Measurements from ENCODE around the gene CSMD2. TPM values are rescaled to one million over a fixed set of nuclear protein-coding genes. Genes with fewer than 3 reads are reported as not detected.

Gene CSMD2
- total RNA-seq, 2 experiments from 2014 or later: not detected

- H3K27ac Mint-ChIP-seq: no peak overlapping the region
- CTCF ChIA-PET: interaction anchor here (1.5 kb wide), 1 partner anchor 37 kb away, joined by 5 read pairs; no protein-coding TSS in a partner anchor
- no peaks in the 10 kb centered on the region for H3K36me3 Mint-ChIP-seq
- no peak for DNase-seq
- H3K9me3 Mint-ChIP-seq: peaks cover 2% of the 10 kb centered on the region
- no peaks in the 10 kb centered on the region for H3K4me1 Mint-ChIP-seq (ENCODE audit: low read depth)
- intact Hi-C loops (cut with micrococcal nuclease): no loop called here
- POLR2A ChIA-PET: no interaction called here
- H3K27me3 Mint-ChIP-seq: peaks cover 7% of the 10 kb centered on the region
- H3K4me3 Mint-ChIP-seq: no peak overlapping the region
These were observed 494.5 kb downstream of the CSMD2 start for GRCh38 chr1:33670567-33670966.

- no peak overlapping the region for H3K27ac Mint-ChIP-seq
- no peaks in the 10 kb centered on the region for H3K36me3 Mint-ChIP-seq
- POLR2A ChIA-PET: no interaction called here
- no peaks in the 10 kb centered on the region for H3K4me1 Mint-ChIP-seq (ENCODE audit: low read depth)
- H3K27me3 Mint-ChIP-seq: peaks cover 9% of the 10 kb centered on the region
- CTCF ChIA-PET: no interaction called here
- no peak overlapping the region for H3K4me3 Mint-ChIP-seq
- intact Hi-C loops (cut with micrococcal nuclease): no loop called here
- H3K9me3 Mint-ChIP-seq: peaks cover 2% of the 10 kb centered on the region
- DNase-seq: no peak
These were observed 496.3 kb downstream of the CSMD2 start for GRCh38 chr1:33668695-33669094.

GRCh38 chr1:33667386-33668282, 497.4 kb downstream of the CSMD2 start:
- ChIA-PET POLR2A (no interaction called here), CTCF (no interaction called here)
- no peak for DNase-seq
- intact Hi-C loops (cut with micrococcal nuclease): no loop called here
- no peaks in the 10 kb centered on the region for H3K9me3 Mint-ChIP-seq
- no peaks in the 10 kb centered on the region for H3K36me3 Mint-ChIP-seq
- H3K4me1 Mint-ChIP-seq (ENCODE audit: low read depth): no peaks in the 10 kb centered on the region
- peaks cover 6% of the 10 kb centered on the region for H3K27me3 Mint-ChIP-seq
- no peak overlapping the region for H3K27ac Mint-ChIP-seq
- H3K4me3 Mint-ChIP-seq: no peak overlapping the region

GRCh38 chr1:33666616-33667015, 498.4 kb downstream of the CSMD2 start:
- Mint-ChIP-seq H3K4me3 (no peak overlapping the region), H3K27ac (no peak overlapping the region), H3K36me3 (no peaks in the 10 kb centered on the region), H3K9me3 (no peaks in the 10 kb centered on the region), H3K4me1 (ENCODE audit: low read depth) (no peaks in the 10 kb centered on the region), H3K27me3 (peaks cover 7% of the 10 kb centered on the region)
- ChIA-PET CTCF (no interaction called here), POLR2A (no interaction called here)
- intact Hi-C loops (cut with micrococcal nuclease): no loop called here
- no peak for DNase-seq

GRCh38 chr1:33661811-33662454, 503.1 kb downstream of the CSMD2 start:
- Mint-ChIP-seq H3K27ac (no peak overlapping the region), H3K4me1 (ENCODE audit: low read depth) (no peaks in the 10 kb centered on the region), H3K9me3 (no peaks in the 10 kb centered on the region), H3K36me3 (no peaks in the 10 kb centered on the region), H3K27me3 (peaks cover 6% of the 10 kb centered on the region), H3K4me3 (no peak overlapping the region)
- CTCF ChIA-PET: interaction anchor here (4.7 kb wide), 1 partner anchor 28 kb away, joined by 18 read pairs; no protein-coding TSS in a partner anchor
- POLR2A ChIA-PET: no interaction called here
- intact Hi-C loops (cut with micrococcal nuclease): no loop called here
- no peak for DNase-seq

GRCh38 chr1:33660956-33661355, 504.1 kb downstream of the CSMD2 start:
- H3K9me3 Mint-ChIP-seq: no peaks in the 10 kb centered on the region
- DNase-seq: no peak
- CTCF ChIA-PET: interaction anchor here (4.7 kb wide), 1 partner anchor 28 kb away, joined by 18 read pairs; no protein-coding TSS in a partner anchor
- H3K36me3 Mint-ChIP-seq: no peaks in the 10 kb centered on the region
- no peak overlapping the region for H3K4me3 Mint-ChIP-seq
- H3K4me1 Mint-ChIP-seq (ENCODE audit: low read depth): no peaks in the 10 kb centered on the region
- intact Hi-C loops (cut with micrococcal nuclease): no loop called here
- no peak overlapping the region for H3K27ac Mint-ChIP-seq
- POLR2A ChIA-PET: no interaction called here
- H3K27me3 Mint-ChIP-seq: peaks cover 3% of the 10 kb centered on the region

- Mint-ChIP-seq H3K27me3 (peaks cover 3% of the 10 kb centered on the region), H3K9me3 (no peaks in the 10 kb centered on the region), H3K4me1 (ENCODE audit: low read depth) (no peaks in the 10 kb centered on the region), H3K4me3 (no peak overlapping the region), H3K27ac (no peak overlapping the region), H3K36me3 (no peaks in the 10 kb centered on the region)
- intact Hi-C loops (cut with micrococcal nuclease): no loop called here
- CTCF ChIA-PET: interaction anchor here (4.7 kb wide), 1 partner anchor 27 kb away, joined by 18 read pairs; no protein-coding TSS in a partner anchor
- POLR2A ChIA-PET: no interaction called here
- no peak for DNase-seq
These were observed 504.8 kb downstream of the CSMD2 start for GRCh38 chr1:33660244-33660643.

- intact Hi-C loops (cut with micrococcal nuclease): no loop called here
- Mint-ChIP-seq H3K36me3 (no peaks in the 10 kb centered on the region), H3K9me3 (no peaks in the 10 kb centered on the region), H3K4me1 (ENCODE audit: low read depth) (no peaks in the 10 kb centered on the region), H3K27ac (no peak overlapping the region), H3K4me3 (no peak overlapping the region), H3K27me3 (peaks cover 3% of the 10 kb centered on the region)
- ChIA-PET CTCF (interaction anchor here (4.7 kb wide), 1 partner anchor 26 kb away, joined by 18 read pairs; no protein-coding TSS in a partner anchor), POLR2A (no interaction called here)
- no peak for DNase-seq
These were observed 505.4 kb downstream of the CSMD2 start for GRCh38 chr1:33659641-33660040.

- POLR2A ChIA-PET: no interaction called here
- no peak overlapping the region for H3K27ac Mint-ChIP-seq
- intact Hi-C loops (cut with micrococcal nuclease): no loop called here
- no peaks in the 10 kb centered on the region for H3K36me3 Mint-ChIP-seq
- no peaks in the 10 kb centered on the region for H3K4me1 Mint-ChIP-seq (ENCODE audit: low read depth)
- H3K27me3 Mint-ChIP-seq: peaks cover 3% of the 10 kb centered on the region
- CTCF ChIA-PET: interaction anchor here (0.9 to 4.7 kb wide), 2 partner anchors 9 to 24 kb away, joined by 3 to 18 read pairs; no protein-coding TSS in a partner anchor
- DNase-seq: no peak
- H3K4me3 Mint-ChIP-seq: no peak overlapping the region
- H3K9me3 Mint-ChIP-seq: no peaks in the 10 kb centered on the region
These were observed 507.2 kb downstream of the CSMD2 start for GRCh38 chr1:33657833-33658232.

- H3K9me3 Mint-ChIP-seq: no peaks in the 10 kb centered on the region
- no peaks in the 10 kb centered on the region for H3K36me3 Mint-ChIP-seq
- no peak overlapping the region for H3K27ac Mint-ChIP-seq
- ChIA-PET CTCF (no interaction called here), POLR2A (no interaction called here)
- H3K4me1 Mint-ChIP-seq (ENCODE audit: low read depth): no peaks in the 10 kb centered on the region
- H3K4me3 Mint-ChIP-seq: no peak overlapping the region
- DNase-seq: no peak
- H3K27me3 Mint-ChIP-seq: peaks cover 1% of the 10 kb centered on the region
- intact Hi-C loops (cut with micrococcal nuclease): no loop called here
These were observed 508.5 kb downstream of the CSMD2 start for GRCh38 chr1:33656467-33657005.

GRCh38 chr1:33655496-33655895, 509.5 kb downstream of the CSMD2 start:
- Mint-ChIP-seq H3K27ac (no peak overlapping the region), H3K9me3 (no peaks in the 10 kb centered on the region), H3K4me3 (no peak overlapping the region), H3K36me3 (no peaks in the 10 kb centered on the region), H3K27me3 (peaks cover 1% of the 10 kb centered on the region), H3K4me1 (ENCODE audit: low read depth) (no peaks in the 10 kb centered on the region)
- POLR2A ChIA-PET: no interaction called here
- CTCF ChIA-PET: interaction anchor here (2.1 kb wide), 1 partner anchor 22 kb away, joined by 8 read pairs; no protein-coding TSS in a partner anchor
- DNase-seq: no peak
- intact Hi-C loops (cut with micrococcal nuclease): no loop called here

GRCh38 chr1:33654267-33654834, 510.7 kb downstream of the CSMD2 start:
- DNase-seq: no peak
- Mint-ChIP-seq H3K4me3 (no peak overlapping the region), H3K36me3 (no peaks in the 10 kb centered on the region), H3K27ac (no peak overlapping the region), H3K4me1 (ENCODE audit: low read depth) (no peaks in the 10 kb centered on the region), H3K9me3 (no peaks in the 10 kb centered on the region), H3K27me3 (peaks cover 1% of the 10 kb centered on the region)
- ChIA-PET CTCF (interaction anchor here (0.7 to 2.1 kb wide), 2 partner anchors 21 to 1088 kb away, joined by 3 to 8 read pairs; no protein-coding TSS in a partner anchor), POLR2A (no interaction called here)
- intact Hi-C loops (cut with micrococcal nuclease): no loop called here

Data from activated CD4-positive, alpha-beta memory T cell treated with anti-CD3 and anti-CD28 coated beads for 36 hours (primary cell).